ENCODE data around the gene CSPG5.

Gene CSPG5, protein sequence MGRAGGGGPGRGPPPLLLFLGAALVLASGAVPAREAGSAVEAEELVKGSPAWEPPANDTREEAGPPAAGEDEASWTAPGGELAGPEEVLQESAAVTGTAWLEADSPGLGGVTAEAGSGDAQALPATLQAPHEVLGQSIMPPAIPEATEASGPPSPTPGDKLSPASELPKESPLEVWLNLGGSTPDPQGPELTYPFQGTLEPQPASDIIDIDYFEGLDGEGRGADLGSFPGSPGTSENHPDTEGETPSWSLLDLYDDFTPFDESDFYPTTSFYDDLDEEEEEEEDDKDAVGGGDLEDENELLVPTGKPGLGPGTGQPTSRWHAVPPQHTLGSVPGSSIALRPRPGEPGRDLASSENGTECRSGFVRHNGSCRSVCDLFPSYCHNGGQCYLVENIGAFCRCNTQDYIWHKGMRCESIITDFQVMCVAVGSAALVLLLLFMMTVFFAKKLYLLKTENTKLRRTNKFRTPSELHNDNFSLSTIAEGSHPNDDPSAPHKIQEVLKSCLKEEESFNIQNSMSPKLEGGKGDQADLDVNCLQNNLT

DNA sequence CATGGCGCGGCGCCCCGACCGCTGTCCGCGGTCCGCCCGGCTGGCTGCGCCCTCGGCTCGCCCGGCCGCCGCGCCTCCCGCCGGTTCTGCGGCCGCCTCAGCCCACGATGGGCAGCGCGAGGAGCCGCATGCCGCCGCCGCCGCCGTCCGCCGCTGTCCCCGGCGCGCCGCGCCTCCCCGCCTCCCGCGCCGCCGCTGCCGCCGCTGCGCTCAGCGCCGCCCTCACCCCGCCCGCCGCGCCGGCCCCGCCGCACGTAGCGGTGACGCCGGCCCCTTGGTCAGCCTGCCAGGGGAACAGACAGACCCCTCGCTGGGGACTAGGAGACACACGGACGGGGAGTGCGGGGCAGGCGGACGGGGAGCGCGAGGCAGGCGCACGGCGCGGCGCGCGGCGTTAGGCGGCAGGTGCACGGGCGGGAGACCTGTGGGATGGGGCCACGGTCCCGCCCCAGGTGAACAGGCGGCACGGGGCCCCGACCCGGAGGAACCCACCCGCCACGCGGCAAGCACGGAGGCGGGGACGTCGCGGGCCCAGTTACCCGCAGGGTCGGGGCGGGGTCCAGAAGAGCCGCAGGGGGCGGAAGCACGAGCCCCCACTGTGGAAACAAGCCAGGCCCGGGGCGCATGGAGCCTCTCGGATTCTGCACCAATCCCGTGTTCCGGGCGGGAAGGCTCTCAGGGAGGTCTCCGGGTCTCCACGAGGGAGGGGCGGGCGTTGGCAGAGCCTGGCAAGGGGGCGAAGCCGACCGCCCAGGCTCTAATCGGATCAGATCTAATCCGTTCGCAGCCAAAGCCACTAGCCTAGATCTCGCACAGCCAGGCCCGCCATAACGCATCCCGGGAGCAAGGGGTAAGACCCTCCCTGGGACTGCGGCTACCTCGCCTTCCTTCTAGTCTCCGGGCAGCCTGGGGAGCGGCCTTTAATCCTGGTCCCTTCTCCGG, at the start of gene CSPG5:
TSS of gene CSPG5 (minus strand) at position 175 of the 942 bp plus-strand sequence. CDS start at position 3, 172 bp downstream.
- no peak for DNase-seq (ENCODE audit: low read depth)

DNA sequence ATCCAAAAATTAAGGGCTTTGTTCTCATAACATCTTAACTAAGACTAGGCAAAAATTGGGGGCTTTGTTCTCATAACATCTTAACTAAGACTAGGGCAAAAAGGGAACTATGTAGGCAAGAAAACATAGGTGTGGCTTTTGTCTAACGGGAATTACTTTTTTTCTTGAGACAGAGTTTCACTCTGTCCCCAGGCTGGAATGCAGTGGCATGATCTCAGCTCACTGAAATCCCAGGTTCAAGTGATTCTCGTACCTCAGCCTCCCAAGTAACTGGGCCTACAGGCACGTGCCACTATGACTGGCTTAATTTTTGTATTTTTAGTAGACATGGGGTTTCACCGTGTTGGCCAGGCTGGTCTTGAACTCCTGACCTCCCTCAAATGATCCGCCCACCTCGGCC, 49.8 kb upstream of the CSPG5 start:
- DNase-seq (ENCODE audit: low read depth), result no peak

DNA sequence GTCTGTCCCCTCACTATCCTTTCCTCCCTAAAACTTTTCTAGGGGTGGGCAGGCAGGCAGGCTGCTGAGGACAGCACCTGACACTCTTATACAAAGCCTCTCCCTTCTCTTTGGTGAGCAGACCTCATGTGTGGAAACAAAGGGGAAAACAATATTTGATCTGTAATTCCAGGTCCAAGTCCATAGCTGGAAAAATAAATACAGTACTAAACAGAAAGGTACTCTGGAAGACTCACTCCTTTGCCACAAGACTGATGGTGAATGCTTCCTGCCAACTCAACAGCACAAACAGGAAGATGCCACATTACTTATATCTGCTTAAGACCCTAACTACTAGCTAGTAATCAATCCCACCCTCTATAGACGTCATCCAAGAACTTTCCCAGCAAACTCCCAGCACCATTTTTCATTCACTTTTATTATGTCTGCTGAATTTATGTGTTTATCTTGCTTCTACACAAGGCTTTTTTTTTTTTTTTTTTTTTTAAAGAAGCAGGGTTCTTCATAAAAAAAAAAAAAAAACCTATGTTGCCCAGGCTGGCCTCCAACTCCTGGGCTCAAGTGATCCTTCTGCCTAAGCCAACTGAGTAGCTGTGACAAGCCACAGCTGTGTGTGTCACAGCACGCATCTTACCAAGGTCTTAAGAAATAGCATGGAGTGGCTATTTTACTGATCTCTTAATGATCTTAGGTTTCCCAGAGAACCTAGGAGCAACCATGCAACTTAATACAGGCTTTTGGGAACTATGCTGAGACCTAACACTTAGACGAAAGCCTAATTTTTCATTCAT, 44.2 kb upstream of the CSPG5 start:
- DNase-seq (ENCODE audit: low read depth), result no peak

DNA sequence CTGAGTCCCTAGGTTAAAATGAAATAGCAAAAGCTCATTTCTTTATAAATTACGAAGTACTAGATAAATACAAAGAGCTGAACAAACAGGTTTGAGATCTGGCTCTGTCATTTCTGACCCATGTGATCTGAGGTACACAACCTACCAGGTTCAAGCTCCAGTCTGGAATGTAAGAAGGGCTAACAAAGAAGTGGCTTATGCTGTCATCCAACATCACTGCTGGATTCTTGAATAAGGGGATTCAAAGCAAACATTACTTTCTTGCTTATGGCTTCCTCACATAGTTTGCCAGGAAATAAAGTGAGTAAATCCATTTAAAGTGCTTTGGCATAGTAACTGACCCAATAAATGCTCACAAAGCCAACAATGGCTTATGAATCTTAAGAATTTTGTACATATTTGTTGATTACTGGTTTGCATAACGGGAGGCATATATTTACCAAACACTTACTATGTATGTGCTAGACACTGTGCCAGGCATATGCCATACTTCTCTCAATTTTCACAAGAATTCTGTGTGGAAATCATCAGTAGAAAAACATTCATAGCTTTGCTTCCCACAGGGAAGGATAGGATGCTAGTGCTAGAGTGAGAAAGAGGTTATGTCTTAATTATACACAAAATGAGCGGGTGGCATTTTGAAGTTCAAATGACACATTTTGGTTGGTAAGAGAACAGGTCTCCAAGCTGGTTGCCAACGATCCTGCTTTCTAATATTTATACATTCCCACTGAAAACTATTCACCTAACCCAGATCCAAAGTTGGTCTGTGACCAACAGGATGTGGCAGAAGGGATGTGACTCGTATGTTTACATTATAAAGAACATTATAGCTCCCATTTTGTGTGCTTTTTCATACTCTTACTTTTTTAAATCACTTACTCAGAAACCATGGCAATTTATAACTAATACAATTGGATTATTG, 38.7 kb upstream of the CSPG5 start:
- no peak for DNase-seq (ENCODE audit: low read depth)

DNA sequence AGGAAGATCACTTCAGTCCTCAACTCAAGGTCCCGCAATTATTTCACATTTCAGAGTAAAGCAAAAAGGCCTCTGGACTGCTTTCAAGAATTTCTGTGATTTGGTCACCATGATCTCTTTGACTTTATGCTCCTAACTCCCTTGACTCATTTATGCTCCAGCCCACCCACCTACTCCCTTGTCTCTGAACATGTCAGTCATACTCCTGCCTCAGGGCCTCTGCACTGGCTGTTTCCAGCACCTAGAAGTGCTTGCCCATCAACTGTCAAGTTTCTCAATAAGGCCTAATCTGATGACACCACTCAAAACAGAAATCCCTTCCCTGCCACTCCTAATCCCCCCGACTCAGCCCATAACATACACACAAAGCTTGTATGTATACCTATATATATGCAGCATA, 36.1 kb upstream of the CSPG5 start:
- DNase-seq (ENCODE audit: low read depth), result no peak

DNA sequence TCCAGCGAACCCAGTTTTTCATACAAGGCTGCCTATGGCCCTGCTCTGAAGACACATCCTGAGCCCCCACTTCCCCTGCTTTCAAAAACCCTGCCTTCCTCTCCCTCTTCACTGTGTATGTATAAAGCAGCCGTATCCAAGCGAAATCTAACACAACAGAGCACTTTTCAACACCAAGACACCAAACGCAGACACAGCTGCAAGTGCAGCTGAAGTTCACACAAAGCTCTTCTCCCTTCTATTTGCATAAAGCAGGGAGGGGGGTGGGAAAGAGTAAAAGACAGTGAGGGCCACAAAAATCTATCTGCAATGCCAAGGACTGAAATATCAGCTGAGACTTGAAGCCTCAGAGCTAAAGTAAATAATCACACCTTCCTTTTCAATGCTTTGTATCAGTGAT, 35.1 kb upstream of the CSPG5 start:
- DNase-seq (ENCODE audit: low read depth), result no peak

DNA sequence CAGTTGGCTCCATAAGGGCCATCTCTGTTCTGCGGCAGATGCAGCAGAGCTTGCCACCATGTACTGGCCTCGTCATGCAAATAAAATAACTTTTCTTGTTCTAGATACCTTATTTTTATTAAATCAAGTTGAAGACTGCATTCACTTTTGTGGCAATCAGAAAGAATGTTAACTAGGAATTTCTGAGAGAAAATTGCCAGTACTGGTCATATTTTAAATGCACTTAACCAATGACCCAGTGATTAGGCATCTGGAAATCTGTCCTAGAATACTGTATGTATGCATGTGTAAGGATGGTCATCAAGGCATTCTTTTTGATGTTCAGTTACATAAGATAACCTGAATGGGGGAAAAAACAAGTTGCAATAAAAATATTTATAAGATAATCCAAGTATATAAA, 34.2 kb upstream of the CSPG5 start:
- no peak for DNase-seq (ENCODE audit: low read depth)

DNA sequence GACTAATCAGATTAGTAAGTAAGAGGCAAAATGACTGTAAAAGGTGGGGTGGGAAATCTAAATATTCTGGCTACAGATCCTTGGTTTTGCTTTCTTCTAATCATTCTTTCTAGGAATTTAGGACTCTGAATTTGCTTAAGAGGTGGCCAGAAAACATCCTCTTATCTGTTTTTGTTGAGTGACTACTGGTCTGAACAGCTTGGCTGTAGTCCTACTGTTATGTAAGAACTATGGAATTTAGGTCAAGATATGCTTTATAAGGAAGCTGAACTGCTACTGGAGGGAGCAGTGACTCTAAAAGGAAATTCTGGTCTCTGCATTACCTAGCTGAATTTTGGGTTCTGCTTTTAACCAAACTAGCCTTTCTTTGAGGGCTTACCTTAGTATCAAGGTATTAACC, 33.5 kb upstream of the CSPG5 start:
- no peak for DNase-seq (ENCODE audit: low read depth)

DNA sequence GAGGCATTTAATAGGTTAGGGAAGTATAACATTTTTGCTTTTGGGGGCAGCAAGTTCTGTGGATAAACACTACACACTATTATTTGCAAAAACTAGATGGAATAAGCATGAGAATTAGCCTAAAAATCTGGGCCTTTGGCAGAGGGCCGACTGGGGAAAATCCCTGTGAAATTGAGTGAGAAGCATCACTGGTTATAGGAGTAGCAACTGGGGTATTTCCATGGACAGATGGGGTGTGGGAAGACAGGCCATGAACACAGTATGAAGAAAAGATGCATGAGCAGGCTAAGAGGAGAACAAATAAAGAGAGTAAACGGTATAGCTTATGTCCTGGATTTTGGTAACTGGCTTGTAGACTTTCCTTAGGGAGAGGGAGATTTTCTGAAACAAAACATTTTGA, 32.9 kb upstream of the CSPG5 start:
- no peak for DNase-seq (ENCODE audit: low read depth)

DNA sequence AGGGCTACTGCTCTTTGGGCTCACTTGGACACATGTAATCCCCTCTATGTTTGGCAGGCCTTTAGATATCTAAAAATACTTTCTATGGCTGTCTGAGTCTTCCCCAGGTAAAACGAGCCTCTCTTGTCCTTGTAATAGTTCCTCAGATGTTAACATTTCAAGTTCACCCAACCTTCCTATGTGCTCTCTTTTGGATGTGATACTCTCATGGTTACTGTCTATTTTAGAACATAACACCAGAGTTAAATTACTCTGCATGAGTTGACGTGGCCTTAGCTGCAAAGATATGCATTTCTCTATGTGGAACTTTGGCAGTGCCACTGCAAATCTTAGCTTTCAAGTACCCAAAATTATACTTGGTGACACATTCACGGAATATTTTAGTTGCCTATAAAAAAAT, 31.9 kb upstream of the CSPG5 start:
- no peak for DNase-seq (ENCODE audit: low read depth)

DNA sequence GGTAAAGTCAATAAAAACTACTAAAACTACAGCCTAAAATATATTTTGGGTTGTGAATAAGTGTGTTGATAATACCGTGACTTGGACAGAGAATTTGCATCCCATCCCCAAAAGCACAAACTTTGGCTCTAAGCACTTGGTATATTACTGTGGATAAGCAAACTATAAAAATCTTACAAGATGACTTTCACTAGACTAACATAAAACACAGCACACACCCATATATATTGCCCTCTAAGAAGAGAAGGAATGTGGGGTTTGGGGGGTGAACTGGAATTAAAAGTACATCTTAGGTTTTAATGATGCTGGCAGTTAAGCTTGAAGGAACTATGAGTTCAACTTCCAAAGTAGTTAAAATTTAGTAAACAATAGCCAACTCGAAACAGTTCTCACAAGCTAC, 28.7 kb upstream of the CSPG5 start:
- no peak for DNase-seq (ENCODE audit: low read depth)

DNA sequence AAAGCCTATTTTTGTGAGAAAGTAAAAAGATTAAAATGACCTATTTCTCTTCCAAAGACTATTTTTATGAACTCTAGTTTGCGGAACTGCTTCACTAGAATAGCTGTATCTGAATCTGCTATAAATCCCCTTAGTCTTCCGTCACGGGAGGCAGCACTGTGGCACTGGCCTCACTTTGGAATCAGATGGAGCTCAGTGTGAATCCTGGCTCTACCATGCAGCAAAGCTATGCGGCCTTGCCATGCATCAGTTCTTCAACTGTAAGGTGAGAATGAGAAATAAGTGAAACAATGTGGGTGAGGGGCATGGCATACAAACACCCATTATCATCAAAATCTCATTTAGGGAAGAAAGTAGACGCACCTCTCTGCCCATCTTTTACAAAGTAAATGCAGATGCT, 27.5 kb upstream of the CSPG5 start:
- no peak for DNase-seq (ENCODE audit: low read depth)

DNA sequence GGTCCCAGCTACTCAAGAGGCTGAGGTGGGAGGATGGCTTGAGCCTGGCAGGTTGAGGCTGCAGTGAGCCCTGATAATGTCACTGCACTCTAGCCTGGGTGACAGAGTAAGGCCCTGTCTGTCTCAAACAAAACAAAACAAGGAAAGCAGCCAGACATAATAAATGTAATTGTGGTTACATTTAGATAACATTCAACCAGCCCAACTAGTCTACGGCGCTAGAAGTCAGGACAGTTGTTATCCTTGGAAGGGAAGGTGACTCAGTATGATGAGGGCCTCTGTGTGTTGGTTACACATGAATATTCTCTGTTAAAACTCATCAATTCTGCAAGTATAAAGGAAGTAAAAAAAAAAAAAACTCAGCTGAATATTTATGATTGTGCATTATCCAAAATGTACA, 27.0 kb upstream of the CSPG5 start:
- no peak for DNase-seq (ENCODE audit: low read depth)

DNA sequence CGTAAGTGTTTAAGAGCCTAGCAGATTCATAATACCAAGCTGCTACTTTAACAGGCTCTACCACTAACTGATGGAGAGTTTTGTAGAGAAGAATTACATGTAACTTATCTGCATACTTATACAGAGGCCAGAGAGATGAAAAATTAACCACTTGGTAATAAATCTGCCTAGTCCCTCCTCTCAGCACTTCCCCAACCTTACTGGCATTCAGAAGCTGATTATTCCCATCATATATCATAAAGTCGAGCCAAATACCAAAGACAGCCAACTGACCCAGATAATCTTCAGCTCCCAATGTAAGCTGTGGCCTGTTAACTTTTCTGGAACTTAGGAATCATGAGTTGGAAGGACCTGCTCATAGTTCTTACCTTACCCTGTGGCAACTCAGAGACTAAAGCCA, 25.5 kb upstream of the CSPG5 start:
- DNase-seq (ENCODE audit: low read depth), result no peak

DNA sequence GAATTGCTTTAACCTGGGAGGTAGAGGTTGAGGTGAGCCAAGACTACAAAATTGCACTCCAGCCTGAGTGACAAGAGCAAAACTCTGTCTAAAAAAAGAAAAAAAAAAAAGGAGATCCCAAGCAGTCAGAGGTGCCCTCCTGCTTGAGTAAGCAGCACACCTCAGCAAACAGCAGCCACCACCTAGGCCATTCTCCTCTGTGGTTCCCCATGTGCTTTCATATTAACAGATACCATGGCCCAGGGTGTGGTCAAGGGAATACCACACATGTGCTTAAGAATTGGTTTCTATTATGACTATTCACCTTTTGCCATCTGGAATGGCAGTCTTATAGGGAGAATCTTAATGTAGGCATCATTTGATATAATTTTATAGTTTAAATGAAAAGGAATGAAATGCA, 24.7 kb upstream of the CSPG5 start:
- DNase-seq (ENCODE audit: low read depth), result no peak

DNA sequence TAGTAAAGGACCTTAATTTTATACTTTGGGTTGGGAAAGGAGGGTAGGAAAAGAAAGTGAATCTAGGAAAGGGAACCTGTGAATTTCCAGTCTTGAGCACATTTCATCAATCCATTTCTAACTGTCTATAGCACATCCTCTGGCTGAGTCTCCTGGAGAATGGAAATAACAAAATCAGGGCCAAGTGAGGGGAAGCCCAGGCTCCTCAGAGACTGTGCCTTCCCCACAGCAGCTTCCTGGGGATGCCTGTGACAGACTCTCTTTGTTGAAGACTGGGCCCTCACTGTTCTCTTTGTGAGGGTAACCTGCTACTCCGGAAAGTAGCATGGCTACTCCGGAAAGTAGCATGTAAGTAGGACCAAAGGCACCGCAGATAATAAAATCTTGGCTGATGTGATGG, 22.6 kb upstream of the CSPG5 start:
- no peak for DNase-seq (ENCODE audit: low read depth)

DNA sequence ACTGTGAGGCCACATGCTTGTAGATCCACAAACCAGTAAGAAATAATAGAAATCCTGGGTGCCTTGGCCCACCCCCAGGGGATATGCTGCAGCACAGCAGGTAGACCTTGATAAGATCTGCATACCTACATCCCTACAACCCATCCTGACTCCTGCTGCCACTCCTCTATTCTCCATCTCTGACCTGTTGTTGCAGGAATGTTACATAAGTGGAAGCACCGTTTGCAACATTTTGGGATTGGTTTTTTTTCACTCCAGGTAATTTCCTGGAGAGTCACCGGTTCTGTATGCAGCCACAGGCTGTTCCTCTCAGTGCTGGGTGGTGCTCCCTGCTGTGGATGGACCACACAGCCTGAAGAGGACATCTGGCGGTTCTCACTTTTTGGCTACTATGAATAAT, 16.1 kb upstream of the CSPG5 start:
- DNase-seq (ENCODE audit: low read depth), result no peak

DNA sequence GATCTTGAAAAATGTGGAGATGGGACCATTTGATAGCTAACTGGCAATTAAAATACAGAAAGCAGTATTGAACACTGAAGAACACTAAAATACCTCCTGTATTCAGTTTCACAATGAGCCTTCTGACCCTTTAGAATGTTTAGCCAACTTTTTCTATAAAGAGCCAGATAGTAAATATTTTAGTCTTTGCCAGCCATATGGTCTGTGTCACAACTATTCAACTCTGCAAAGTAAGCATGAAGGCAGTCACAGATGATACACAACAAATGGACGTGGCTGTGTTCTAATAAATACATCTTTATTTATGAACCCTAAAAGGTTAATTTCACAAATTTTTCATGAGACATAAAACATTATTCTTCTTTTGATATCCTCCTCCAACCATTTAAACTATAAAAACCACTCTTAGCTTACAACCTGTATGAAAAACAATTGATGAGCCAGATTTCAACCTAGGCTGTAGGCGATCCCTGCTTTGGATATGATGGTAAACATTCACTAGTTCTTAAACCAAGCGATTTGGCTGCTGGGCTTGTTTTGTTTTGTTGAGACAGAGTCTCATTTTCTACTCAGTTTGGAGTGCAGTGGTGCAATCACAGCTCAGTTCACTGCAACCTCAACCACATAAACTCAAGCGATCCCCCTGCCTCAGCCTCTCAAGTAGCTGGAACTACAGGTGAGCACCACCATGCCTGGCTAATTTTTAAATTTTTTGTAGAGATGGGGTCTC, 13.6 kb upstream of the CSPG5 start:
- no peak for DNase-seq (ENCODE audit: low read depth)

DNA sequence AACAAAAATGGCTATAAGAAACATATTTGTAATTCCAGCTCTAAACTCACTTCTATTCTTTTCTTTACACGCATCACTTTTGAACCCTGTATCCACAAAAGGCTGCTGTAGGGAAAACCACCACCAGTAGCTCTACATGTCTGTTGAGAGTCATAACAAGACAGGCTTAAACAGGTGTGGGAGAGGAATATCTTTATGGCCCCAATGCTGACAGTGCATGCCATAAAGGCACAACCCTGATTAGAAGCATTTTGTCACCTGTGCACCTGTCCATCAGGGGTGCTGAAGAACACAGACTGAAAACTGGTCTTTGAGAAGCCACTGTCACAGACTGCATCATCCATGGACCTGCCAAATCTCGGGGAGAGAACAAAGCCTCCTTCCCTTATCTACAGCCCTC, 11.6 kb upstream of the CSPG5 start:
- no peak for DNase-seq (ENCODE audit: low read depth)

DNA sequence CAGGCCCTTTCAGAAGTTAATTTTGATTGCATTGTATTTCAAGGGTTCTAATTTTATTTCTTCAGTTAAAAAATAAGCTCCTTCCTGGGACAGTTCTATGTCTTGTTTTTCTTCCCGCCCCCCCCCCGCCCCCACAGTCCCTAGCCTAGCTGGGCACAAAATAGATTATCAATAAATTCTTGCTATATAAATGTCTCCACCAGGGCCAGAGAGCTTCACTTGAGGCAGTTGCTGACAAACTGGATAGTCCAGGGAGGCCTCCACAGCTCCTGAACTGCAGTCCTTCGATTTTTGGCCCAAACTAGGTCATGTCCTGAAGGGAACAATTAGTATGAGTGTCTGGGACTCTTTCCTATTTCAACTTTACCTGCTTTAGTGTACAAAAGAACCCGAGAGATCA, 9.9 kb upstream of the CSPG5 start:
- DNase-seq (ENCODE audit: low read depth), result no peak
